GM15510 (cell line): Measurements from ENCODE around the gene TAPT1.

Experiments
- POLR2A ChIP-seq: IDR thresholded peaks from 3 replicates; pipeline ENCODE4 v1.6.1; 2011; ENCODE audit warnings: borderline replicate concordance; ENCODE audit not compliant: insufficient read length; ENCODE audit errors: extremely low read depth

Gene TAPT1

DNA sequence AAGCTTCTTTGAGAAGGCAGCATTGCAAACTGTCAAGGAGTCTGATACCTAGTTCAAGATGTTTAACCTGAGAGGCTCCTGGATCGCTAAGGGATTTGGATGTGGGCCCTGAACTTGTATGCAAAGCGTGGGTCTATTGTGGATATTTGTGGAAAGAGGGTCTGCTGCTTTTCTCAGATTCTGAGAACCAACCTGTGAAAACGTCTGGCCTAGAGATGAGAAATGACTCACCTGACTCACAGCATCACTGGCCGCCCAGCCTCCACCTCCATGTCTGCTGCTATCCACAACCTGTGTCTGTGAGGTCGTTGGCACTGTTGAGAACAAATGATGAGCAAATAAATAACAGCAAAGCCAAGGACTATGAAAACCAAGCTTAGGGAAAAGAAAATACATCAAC is 109.1 kb downstream of the TAPT1 start:
- no peak for TF ChIP-seq POLR2A

DNA sequence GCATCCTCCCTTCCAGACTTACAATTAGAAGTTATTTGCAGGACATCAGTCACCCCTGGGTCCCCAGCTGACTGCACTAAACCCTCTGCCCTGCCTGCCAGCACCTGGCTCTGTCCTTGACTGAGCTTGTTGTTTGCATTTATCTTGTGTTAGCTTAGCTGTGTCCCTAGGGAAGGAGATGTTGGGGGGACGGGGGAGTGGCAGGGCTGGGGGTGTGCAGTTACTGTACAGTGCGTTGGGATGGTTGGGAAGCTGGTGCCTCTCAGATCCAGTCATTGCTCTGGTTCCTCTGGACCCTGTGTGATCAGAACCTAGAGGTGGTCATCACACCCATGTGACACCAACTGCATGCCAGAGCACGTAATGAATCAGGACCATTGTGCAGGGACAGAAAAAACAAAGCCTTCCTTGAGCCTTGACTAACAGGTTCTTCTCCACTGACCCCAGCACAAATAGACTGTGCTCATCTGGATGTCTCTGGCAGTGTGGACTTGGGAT is 109.7 kb downstream of the TAPT1 start:
- no peak for TF ChIP-seq POLR2A

DNA sequence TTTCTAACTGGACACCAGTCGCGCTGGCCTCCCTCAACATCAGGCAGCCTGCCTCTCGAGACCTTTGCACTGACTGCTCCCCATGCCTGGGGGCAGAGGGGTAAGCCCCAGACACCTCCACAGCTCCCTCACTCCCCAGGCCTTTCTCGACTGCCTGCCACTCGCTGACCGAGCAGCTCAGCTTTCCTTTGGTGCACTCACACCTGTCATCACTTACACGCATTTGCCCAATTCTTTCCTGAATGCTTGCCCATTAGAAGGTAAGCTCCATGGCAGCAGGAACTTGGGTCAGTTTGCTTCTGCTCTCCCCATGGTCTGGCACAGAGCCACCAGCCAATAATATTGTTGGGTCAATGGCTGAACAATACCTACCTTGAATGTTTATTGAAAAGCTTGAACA is 110.3 kb downstream of the TAPT1 start:
- no peak for TF ChIP-seq POLR2A

DNA sequence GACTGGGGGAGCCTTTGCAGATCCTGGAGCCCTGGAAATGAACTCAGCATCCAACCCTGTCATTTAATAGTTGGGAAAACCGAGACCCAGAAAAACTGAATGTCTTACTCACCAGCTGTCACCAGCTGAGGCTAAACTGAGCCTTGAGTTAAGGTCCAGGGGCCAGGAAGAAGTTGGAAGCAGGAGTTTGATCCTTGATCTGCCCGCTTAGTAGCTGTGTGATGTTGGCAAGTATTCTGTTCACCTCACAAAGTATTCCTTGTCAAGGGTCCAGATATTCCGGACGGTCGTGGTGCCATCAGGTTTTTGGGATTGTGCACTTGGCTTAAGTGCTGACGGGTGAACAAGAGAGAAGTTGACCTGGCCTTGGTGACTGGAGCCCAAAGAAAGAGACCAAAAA is 111.7 kb downstream of the TAPT1 start:
- TF ChIP-seq POLR2A: no peak

DNA sequence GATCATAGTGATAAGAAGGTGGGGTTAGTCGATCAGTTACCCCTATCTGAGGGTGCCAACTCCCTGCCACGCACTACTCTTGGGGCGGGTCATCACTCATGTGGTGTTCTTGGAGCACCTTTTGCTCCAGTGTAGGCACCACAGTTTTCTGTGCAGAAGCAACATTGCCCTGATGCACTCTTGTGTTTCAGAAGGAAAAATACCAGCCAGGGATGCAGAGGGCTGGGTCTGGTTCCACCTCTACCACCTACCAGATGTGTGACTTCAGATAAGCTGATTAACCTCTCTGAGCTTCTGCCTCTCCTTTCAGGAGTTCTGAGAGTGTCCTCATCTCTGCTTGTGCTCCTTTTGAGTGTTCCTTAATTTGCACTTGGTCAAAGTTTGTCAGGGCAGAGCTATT is 112.5 kb downstream of the TAPT1 start:
- no peak for TF ChIP-seq POLR2A

DNA sequence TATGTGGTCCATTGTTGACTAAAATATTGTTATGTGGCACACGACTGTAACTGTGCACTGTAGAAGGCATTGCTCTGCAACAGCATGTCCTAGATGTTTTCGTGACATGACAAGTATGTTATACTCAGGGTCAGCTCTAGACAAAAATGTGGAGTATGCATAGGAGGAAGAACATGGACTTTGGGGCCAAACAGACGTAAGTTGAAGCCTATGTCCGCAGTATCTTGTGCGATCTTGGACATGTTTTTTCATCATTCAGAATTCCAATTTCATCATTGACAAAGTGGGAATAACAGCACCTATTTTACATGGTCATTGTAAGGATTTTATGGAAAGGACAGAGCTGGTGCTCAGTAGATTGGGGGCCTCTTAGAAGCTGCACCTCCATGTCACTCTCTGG is 114.7 kb downstream of the TAPT1 start:
- TF ChIP-seq POLR2A: no peak

DNA sequence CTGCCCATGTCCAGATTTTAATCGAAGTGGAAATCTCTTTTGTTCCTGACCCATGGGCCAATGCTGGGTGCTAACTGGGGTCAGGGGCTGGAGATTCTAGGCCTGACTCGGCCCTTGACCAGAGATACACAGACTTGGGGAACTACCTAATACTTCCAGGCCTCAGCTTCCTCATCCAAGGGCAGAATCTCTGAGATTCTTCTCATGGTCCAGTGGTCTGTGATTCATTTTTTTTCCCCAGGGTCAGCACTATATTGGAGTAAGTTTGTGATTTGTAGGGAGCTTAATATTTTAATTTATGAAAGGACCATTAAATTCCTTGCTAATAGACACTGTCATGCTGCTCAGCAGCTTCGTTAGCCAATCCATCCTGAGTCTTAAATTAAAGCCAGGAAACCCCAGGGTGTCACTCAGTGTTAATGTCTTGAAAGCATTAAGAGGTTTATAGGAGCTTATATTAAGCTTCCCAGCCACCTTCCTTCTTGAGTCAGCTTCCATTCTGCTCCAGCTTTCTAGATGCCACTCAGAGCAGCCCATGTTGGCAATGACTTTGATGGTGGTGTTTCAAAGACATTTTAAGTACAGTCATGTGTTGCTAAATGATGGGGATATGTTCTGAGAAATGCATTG is 115.5 kb downstream of the TAPT1 start:
- TF ChIP-seq POLR2A: no peak
